NT2/D1 (cell line): ENCODE measurements around the gene ATG9B.

Source experiments
- YY1 ChIP-seq: IDR thresholded peaks from 2 replicates; pipeline ENCODE4 v1.6.1; 2011; ENCODE audit not compliant: insufficient read length, insufficient read depth
- ZNF274 ChIP-seq: IDR thresholded peaks from 2 replicates; pipeline ENCODE4 v1.6.1; 2011; ENCODE audit warnings: mild to moderate bottlenecking, low read depth, low read length

GRCh38 chr7:150992833-150993302 lies 31.4 kb downstream of the ATG9B start:
- no peak for TF ChIP-seq ZNF274
- no peak for TF ChIP-seq YY1
